Stimulated activated CD8-positive, alpha-beta memory T cell treated with anti-CD3 and anti-CD28 coated beads, Interleukin-12 subunit alpha, Interleukin-12 subunit beta, amount 100 ng/mL, for 24 hours (primary cell): ENCODE results near the gene DZIP3.
"Not testable (repeated sequence)": the region's sequence is repeated elsewhere in the genome, so short reads cannot be mapped to it uniquely, and the experiment has no call there.

Source experiments
- DNase-seq: peaks from one replicate; pipeline ENCODE4 v3.0.0-alpha.2; 2020; ENCODE audit errors: extremely low read depth

The DZIP3 gene

DNA sequence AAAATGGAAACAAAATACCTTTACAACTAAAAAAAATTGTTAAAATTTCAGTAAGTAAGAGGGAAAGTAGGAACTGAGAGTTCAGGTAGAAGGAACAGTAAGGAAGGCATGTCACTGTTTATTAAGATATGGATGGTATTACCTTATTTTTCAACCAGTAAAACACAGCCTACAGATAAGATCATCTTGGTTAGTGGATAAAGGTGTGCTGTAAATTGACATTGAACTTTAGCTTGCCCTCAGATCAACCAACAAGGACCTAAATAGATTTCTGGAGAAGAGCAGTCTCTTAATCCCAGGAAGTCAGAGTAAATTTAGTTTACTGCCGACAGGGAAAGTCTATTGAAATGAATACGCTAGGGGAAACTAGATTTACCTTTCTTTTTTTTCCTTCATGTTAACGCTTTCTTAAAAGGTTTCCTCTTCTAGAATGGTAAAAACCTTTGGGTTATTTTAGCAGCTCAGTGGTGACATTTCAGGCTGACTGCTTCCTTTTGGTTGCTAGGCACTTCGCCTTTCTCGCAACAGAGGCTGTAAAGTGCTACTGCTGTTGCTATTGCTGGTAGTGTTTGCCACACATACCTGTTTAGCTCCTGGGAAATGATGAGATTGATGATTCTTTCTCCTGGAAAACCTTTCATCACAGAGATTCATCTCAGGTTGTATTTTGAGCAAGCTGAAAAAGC lies 12.9 kb downstream of the DZIP3 start:
- DNase-seq, result no peak

DNA sequence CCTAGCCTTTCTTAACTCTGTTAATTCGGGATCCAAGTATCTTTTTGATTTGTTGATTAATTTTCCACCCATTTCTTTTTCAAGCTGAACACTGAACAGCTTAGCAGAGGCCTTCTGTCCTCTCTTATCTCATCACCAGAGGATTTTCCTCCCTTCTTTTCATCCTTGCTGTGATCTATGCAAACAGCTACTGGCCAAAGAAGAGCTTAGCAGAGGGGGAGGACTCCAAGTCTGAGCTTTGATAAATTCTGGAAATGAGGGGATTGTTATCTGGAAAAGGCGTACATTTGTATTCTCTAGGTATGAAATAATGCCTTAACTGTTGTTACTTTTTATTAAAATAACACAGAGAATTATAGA lies 13.4 kb downstream of the DZIP3 start:
- DNase-seq, result no peak

DNA sequence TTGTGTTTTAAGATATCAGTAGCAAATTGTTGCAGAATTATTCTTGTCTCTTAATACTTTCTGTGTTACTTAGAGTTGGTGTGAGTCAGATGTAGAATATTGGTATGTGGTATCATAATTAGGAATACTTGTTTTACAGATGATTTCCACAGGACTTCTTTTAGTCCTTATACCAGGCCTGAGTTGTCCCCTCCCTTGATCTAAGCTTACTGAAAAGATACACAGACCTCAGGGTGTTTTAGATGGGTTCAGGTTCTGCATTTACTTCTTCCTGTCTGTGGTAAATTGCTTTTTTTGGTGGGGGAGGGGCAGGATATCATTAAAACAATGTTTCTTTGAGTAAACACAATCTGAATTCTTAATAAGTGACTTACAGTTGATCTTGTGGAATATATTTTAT lies 14.2 kb downstream of the DZIP3 start:
- no peak for DNase-seq

DNA sequence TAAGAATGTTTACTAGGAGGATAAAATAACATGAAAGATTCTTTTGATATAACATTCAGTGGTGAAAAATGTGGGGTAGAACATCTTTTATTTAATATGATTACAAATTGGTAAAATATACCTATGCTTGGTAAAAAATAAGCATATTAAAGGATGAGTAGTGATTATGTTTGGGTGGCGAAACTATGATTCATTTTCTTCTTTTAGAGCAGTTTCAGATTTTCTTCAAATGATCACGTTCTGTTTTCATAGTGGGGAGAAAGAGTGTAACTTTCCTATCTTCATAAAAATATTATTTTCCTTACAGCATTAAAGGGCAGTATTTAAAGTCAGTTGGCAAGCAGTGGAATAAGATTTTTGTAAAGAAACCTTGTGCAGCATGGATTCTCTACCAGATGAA lies 15.5 kb downstream of the DZIP3 start:
- DNase-seq, result no peak

DNA sequence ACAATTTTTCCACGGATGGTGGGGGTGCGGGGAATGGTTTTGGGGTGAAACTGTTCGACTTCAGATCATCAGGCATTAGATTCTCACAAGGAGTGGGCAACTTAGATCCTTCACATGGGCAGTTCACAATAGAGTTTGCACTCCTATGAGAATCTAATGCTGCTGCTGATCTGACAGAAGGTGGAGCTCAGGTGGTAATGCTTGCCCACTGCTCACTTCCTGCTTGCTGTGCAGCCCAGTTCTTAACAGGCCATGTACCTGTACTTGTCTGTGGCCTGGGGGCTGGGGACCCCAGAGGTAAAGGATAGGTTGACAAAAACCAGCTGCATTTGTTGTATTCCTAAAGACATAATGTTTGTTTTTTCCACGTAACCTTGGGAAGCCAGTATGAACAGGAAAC lies 16.0 kb downstream of the DZIP3 start:
- DNase-seq, result no peak

DNA sequence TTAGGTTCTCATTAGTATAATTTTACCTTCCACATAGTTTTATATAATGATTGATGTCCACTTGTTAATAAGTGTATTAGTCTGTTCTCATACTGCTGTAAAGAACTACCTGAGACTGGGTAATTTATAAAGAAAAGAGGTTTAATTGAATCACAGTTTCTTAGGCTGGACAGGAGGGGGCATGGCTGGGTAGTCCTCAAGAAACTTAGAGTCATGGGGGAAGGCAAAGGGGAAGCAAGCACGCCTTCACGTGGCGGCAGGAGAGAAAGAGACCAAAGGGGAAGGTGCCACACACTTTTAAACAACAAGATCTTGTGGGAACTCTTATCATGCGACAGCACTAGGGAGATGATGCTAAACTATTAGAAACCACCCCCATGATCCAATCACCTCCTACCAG lies 19.2 kb downstream of the DZIP3 start:
- no peak for DNase-seq

DNA sequence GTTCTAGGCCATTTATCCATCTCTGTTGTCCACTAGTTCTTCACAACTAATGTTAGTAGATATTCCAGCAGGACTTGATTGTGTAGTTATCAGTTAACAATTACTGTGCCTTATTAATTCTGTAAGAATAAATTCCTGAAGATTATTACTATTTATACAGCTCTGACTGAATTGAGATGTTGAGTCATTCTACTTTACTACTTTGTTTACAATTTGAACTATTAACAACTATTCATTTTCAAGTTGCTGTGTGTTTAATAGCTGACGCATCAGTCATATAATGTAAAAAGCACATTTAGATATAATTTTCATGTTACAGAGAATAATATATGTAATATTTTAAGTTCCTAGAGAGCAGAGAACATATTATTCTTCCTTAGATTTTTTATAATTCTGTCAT lies 21.1 kb downstream of the DZIP3 start:
- DNase-seq, result no peak

DNA sequence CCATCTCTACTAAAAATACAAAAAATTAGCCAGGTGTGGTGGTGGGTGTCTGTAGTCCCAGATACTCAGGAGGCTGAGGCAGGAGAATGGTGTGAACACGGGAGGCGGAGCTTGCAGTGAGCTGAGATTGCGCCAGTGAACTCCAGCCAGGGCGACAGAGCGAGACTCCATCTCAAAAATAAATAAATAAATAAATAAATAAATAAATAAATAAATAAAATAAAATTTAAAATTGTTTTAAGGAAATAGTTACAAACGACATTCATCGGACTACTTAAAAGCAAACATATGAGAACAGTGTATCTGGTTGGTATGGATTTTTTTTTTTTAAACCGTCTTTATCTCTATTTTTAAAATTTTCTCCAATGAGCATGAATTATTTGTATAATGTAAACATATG lies 26.6 kb downstream of the DZIP3 start:
- DNase-seq, result not testable (repeated sequence)

DNA sequence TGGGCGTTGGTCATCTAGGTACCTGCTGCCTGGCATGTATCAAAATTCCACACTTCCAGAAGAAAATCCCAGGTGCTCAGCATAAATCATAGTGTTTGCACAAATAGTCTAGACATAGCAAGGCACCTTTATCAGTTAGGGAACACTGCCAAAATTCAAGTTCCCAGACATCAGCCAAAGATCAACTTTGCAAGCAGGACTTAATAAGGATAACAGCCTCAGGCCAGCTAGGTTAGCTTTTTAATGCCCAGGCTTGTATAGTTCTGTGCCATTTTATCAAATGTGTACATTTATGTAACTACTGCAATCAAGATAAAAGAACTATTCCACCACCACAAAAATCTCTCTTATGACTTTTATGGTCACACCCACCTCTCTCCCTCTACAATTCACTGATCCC lies 30.7 kb downstream of the DZIP3 start:
- DNase-seq, result no peak

DNA sequence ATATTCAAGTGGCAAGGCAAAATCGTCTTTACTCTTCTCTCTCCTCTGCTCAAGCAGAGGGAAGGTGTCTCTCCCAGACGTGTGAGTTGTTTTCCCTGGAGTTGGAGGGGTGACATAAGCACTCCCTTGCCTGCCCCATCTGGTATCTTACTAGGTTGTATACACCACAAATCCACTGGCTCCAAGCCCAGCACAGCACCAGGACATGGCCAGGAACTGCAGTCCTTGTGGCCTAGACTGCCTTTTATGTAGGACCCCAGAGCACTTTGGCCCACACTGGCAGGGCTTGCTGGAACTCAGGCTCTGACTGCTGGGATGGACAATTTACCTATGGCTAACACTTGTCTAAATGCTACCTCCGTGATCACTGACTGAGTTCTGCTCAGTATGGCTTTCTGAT lies 34.0 kb downstream of the DZIP3 start:
- no peak for DNase-seq

DNA sequence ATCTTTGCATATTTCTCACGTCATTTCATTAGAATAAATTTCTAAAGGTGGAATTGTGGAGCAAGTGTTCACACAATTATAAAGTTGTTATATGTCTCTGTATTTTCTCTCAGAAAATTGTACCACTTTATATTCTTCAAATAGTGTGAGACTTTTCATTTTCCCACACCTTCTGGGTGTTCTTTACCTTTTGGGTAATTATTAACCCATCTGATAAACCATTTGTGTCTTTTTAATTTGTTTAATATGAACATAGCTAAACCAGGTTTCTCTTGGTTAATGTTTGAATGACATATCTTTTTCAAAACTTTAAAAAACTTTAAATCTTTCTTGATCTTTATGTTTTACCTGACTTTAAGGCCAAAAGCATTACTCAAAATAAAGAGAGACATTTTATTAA lies 40.5 kb downstream of the DZIP3 start:
- DNase-seq, result no peak

DNA sequence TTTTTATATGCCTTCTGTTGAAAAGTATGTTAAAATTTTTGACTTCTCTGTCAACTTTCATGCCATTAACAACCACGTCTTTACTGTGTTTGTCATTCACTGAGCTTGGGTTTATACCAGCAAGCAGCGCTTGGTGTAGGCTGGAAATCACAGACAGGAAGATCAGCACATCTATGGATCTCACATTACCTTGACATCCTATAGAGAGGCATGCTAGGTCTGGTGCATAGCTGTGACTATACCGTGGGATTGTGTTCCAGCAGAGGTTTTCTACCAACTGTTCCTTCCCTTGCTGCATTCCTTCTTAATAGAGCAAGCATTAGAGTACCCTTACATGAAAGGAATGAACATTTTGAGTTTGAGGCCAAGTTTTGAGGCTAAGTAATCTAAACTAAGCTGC lies 53.0 kb downstream of the DZIP3 start:
- DNase-seq, result no peak

DNA sequence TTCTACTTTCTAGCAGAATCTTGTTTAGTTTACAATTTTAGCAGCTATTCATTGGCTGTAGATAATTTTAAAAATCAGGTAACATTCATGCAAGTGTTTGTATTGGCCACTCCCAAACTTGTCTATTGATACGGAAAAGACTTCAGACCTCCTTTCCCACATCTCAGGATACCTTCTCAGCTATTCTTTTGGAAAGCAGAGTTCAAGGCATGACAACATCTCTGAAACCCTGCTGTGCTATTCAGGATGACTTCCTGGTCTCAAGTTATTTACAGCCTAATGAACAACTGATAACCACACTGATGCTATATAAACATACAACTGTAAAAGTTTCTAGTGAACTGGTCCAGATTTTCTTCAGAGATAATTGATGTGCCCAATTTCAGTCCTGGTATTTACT lies 55.8 kb downstream of the DZIP3 start:
- DNase-seq, result no peak

DNA sequence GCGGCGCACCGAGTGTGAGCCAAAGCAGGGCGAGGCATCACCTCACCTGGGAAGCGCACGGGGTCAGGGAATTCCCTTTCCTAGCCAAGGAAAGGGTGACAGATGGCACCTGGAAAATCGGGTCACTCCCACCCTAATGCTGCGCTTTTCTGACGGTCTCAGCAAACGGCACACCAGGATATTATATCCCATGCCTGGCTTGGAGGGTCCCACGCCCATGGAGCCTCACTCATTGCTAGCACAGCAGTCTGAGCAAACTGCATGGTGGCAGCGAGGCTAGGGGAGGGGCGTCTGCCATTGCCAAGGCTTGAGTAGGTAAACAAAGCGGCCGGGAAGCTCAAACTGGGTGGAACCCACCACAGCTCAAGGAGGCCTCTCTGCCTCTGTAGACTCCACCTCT lies 66.1 kb downstream of the DZIP3 start:
- DNase-seq, result not testable (repeated sequence)

DNA sequence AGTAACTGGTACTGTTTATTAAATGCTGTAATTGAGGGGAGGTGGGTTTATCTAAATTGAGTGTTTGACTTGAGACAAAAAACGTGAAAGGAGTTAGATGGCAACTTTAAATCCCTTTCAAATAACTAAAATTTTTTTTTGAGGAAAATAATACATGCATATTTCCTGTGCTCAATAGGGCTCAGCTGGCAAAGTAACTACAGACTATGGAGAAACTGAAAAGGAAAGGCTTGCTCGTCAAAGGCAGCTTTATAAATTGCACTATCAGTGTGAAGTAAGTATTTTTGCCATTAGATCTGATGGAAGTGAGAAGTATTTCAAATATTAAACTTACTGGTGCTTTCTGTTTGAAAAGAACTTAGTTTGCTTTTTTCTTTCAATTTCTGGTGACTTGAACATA lies 72.2 kb downstream of the DZIP3 start:
- no peak for DNase-seq

DNA sequence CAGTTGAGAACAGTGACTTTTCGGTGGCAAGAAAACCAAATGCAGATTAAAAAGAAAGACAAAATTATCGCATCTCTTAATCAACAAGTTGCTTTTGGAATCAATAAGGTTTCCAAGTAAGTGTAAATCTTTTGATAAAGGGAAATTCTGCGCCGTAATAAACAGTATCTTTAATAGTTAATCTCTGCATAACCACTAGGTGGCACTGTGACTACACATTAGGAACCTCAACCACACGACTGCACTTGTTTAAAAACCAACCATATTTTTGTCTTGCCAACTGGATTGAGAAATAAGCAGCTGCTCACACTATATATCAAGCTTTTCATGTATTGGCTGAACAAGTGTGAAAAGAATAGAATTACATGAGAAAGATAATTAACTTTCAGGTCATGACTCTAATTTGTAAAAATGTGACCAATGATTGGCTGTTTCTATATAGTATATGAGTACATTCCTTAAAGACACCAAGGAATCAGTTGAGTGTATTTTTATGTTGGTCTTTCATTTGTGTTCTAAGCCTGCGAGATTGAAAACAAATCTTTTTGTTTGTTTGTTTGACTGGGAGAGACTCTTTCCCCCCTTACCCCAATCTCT lies 72.7 kb downstream of the DZIP3 start:
- DNase-seq, result peak; percentile 5

DNA sequence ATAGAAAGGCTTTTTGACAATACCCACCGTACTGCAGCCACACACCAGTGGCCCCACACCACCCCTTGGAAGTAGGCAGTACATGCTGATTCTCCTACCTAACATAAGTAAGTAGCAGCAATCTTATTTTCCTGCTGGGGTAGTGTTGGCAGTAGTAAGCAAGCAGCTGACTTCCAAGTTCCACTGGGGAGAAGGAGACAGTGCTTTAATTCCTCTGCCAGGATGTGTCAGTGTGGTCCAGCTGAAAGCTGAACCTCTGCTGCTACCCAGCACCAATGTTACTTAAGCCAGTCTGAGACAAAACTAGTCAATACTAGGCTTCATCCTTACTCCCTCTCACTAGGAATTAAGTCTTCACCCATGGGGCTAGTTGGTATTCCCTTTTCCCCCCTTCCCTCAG lies 74.7 kb downstream of the DZIP3 start:
- no peak for DNase-seq

DNA sequence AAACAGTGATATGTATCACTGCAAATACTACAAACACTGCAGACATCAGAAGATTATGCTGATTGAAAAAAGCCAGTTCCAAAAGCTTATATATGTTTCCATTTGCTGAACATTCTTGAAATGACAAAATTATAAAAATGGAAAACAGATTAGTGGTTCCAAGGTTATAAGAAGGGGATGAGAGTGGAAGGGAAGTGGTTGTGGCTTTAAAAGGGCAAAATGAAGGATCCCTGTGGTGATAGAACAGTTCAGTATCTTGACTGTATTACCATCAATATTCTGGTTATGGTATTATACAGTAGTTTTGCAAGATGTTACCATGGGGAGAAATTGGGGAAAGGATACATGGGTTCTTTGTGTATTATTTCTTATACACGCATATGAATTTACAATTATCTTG lies 77.8 kb downstream of the DZIP3 start:
- DNase-seq, result no peak

DNA sequence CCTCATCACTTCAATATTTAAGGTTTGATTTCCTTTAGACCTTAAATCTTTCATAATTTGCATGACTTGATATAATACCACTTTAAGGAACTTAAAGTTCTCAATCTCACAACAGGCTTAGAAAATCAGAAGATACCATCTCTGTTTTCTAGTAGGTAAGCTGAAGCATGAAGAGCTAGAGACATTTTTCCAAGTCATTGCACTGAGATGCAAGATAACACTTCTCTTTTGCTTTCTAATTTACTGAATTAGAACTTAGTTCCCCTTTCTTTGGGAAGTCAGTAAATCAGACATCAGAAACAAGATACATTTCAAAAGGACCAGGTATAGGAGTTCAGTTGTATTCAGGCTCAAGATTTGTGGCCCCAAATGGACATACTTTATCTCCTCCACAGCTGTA lies 79.7 kb downstream of the DZIP3 start:
- no peak for DNase-seq

DNA sequence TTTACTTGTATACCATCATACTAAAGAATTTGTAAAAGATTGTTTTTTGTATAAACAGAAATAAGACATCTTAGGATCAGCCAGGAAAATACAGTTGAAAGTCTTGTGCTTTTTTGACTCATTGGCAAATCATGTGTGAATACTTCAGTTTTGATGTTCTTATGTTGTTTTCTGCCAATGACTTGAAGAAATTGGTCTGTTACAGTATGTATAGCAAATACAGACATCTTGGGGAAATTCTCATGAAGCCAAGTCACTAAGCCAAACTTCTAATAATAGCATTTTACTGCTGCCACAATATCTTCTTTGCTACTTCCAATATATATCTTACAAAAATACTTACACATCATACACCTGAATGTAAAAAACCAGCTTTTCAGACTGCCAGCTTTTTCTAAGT lies 83.2 kb downstream of the DZIP3 start:
- no peak for DNase-seq

DNA sequence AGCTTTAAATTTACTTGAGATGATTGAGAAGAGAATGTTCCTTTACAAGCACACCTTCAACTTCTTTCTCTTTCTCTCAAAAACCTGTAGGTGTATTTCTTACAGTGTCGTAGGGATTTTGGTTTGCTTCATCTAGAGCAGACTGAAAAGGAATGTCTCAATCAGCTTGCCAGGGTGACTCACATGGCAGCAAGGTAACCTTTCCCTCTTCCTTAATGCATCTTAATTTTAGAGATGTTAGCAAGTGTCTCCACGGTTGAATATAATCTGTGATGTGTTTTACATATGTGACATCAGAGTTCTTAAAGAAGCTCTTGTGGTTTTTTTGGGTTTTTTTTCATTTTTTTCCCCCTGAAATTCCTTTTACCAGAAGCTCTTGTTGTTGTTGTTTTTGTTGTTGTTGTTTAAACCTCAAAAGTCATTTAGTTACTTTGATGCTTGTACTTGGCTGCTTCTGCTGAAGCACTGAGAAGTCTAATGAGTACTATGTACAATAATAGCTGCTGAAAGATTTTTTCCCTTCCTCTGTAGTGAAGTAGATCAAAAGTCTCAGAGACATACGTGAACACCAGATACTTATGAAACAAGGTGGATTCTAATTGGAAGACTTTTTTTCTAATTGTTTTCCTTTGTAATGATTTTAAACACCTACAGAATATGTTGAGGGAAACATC lies 84.6 kb downstream of the DZIP3 start:
- DNase-seq, result no peak

DNA sequence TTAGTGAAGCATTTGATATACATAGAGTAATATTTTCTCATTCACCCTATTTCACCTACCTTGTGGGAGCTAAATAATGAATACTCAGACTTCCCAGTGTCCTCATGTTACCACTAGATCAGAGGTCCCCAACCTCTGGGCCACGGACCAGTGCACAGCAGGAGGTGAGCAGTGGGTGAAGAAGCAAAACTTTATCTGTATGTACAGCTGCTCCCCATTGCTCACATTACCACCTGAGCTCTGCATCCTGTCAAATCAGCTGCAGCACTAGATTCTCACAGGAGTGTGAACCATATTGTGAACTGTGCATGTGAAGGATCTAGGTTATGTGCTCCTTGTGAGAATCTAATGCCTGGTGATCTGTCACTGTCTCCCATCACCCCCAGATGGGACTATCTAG lies 88.3 kb downstream of the DZIP3 start:
- DNase-seq, result no peak

DNA sequence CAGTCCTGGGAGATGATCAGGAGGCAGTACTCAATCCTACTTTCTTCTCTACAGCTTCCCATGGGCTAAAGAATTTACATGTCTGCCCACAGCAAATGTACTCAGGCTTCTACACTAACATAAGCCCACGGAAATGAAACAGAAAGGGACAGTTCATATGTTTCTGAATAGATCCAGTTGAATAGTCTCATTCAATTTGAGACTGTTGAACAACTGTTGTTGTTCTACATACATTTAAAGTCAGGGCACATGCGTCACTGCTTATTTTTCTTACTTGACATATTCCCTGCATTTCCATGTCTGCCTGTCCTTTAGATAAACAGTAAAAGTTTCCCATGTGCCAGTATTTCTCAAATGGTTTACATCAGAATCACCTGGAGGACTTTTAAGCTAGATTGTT lies 102.8 kb downstream of the DZIP3 start:
- not testable (repeated sequence) for DNase-seq

DNA sequence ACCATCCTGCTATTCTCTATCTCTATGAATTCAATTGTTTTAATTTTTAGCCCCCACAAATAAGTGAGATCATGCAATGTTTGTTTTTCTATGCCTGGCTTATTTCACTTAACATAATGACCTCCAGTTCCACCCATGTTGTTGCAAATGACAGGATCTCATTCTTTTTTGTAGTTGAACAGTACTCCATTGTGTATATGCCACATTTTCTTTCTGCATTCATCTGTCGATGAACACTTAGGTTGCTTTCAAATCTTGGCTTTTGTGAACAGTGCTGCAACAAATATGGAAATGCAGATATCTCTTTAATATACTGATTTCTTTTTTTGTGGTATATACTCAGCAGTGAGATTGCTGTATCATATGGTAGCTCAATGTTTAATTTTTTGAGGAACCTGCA lies 108.9 kb downstream of the DZIP3 start:
- DNase-seq, result no peak
